Measurements from ENCODE around the gene COQ7. TPM values are rescaled to one million over a fixed set of nuclear protein-coding genes. Genes with fewer than 3 reads are reported as not detected.
A peak's percentile ranks its signal among the peaks of the same experiment; 100 is the strongest.

The COQ7 gene
- total RNA-seq, 4 donors from 2014 or later: 18.1 to 40.4 (median 27.1) TPM

- 86 to 90% methylated on average over 12 to 15 of the region's 15 CpGs for WGBS, 2 donors (ENCODE audit: low coverage in 1 of 2)
- Histone ChIP-seq H3K9me3 (no peaks in the 10 kb centered on the region), H3K4me1 (peaks cover 0 to 6% (median 0%) of the 10 kb centered on the region in 4 donors), H3K36me3 (no peaks in the 10 kb centered on the region), H3K27ac (no peak overlapping the region), H3K27me3 (no peaks in the 10 kb centered on the region), H3K4me3 (no peak overlapping the region)
- no peak for DNase-seq
- in situ Hi-C loops (cut with MboI; ENCODE audit: low pct_ligation_motif_present in 1 of 4, low pct_unique_long_range_greater_than_20kb in 1 of 4, low sequenced_read_pairs in 3 of 4): loop anchor here (5.0 to 25.0 kb wide), 4 partner anchors 78 to 418 kb away; partner anchors contain the start of genes CCP110 (in 2 of the 4) and GDE1 (in 2 of the 4)
- intact Hi-C loops (cut with DNase I; ENCODE audit: low total_unique reads): no loop called here
- TF ChIP-seq POLR2AphosphoS5 (IDR thresholded peaks at IDR 0.05): no peak
- TF ChIP-seq EP300 (IDR thresholded peaks at IDR 0.05; ENCODE audit: low read depth): no peak
- TF ChIP-seq POLR2A (IDR thresholded peaks at IDR 0.05): no peak
Measured at GRCh38 chr16:19093631-19094541, 26.5 kb downstream of the COQ7 start.

GRCh38 chr16:19094542-19095365, 27.3 kb downstream of the COQ7 start:
- H3K4me3 ChIP-seq: no peak overlapping the region
- H3K27ac ChIP-seq: no peak overlapping the region
- peaks cover 0 to 6% (median 0%) of the 10 kb centered on the region in 4 donors for H3K4me1 ChIP-seq
- no peaks in the 10 kb centered on the region for H3K9me3 ChIP-seq
- intact Hi-C loops (cut with DNase I; ENCODE audit: low total_unique reads): no loop called here
- WGBS, 2 donors (ENCODE audit: low coverage in 1 of 2): 58 to 70% methylated on average over 10 to 11 of the region's 11 CpGs
- H3K36me3 ChIP-seq: no peaks in the 10 kb centered on the region
- no peaks in the 10 kb centered on the region for H3K27me3 ChIP-seq
- DNase-seq: peak; percentile 50
- in situ Hi-C loops (cut with MboI; ENCODE audit: low pct_ligation_motif_present in 1 of 4, low pct_unique_long_range_greater_than_20kb in 1 of 4, low sequenced_read_pairs in 3 of 4): loop anchor here (5.0 to 25.0 kb wide), 4 partner anchors 78 to 418 kb away; partner anchors contain the start of genes CCP110 (in 2 of the 4) and GDE1 (in 2 of the 4)
- no peak for TF ChIP-seq POLR2A (IDR thresholded peaks at IDR 0.05)
- no peak for TF ChIP-seq POLR2AphosphoS5 (IDR thresholded peaks at IDR 0.05)
- TF ChIP-seq EP300 (IDR thresholded peaks at IDR 0.05; ENCODE audit: low read depth): no peak
- no peak for TF ChIP-seq CTCF (IDR thresholded peaks at IDR 0.05)

GRCh38 chr16:19095654-19096053, 28.2 kb downstream of the COQ7 start:
- H3K9me3 ChIP-seq: no peaks in the 10 kb centered on the region
- H3K4me3 ChIP-seq: no peak overlapping the region
- in situ Hi-C loops (cut with MboI; ENCODE audit: low pct_ligation_motif_present in 1 of 4, low pct_unique_long_range_greater_than_20kb in 1 of 4, low sequenced_read_pairs in 3 of 4) (loop anchor here (10.0 to 25.0 kb wide), 3 partner anchors 392 to 417 kb away; partner anchors contain the start of genes CCP110 (in 2 of the 4) and GDE1 (in 2 of the 4)), intact Hi-C loops (cut with DNase I; ENCODE audit: low total_unique reads) (no loop called here)
- H3K4me1 ChIP-seq: peaks cover 0 to 6% (median 0%) of the 10 kb centered on the region in 4 donors
- H3K27me3 ChIP-seq: no peaks in the 10 kb centered on the region
- 78 to 89% methylated on average over 3 to 5 of the region's 5 CpGs for WGBS, 2 donors (ENCODE audit: low coverage in 1 of 2)
- no peak overlapping the region for H3K27ac ChIP-seq
- no peak for DNase-seq
- no peak for TF ChIP-seq POLR2AphosphoS5 (IDR thresholded peaks at IDR 0.05)
- TF ChIP-seq CTCF (IDR thresholded peaks at IDR 0.05): no peak
- no peak for TF ChIP-seq POLR2A (IDR thresholded peaks at IDR 0.05)
- no peak for TF ChIP-seq EP300 (IDR thresholded peaks at IDR 0.05; ENCODE audit: low read depth)
- no peaks in the 10 kb centered on the region for H3K36me3 ChIP-seq

GRCh38 chr16:19098173-19098572, 30.8 kb downstream of the COQ7 start:
- 80% methylated on average over 1 of the region's 1 CpG; no CpG with 5 or more reads in 1 of the 2 donors for WGBS, 2 donors (ENCODE audit: low coverage in 1 of 2)
- H3K36me3 ChIP-seq: no peaks in the 10 kb centered on the region
- no peak for DNase-seq
- intact Hi-C loops (cut with DNase I; ENCODE audit: low total_unique reads) (no loop called here), in situ Hi-C loops (cut with MboI; ENCODE audit: low pct_ligation_motif_present in 1 of 4, low pct_unique_long_range_greater_than_20kb in 1 of 4, low sequenced_read_pairs in 3 of 4) (loop anchor here (10.0 to 25.0 kb wide), 3 partner anchors 389 to 414 kb away; partner anchors contain the start of genes CCP110 (in 2 of the 4) and GDE1 (in 2 of the 4))
- no peaks in the 10 kb centered on the region for H3K9me3 ChIP-seq
- no peaks in the 10 kb centered on the region for H3K27me3 ChIP-seq
- peaks cover 0 to 6% (median 0%) of the 10 kb centered on the region in 4 donors for H3K4me1 ChIP-seq
- no peak overlapping the region for H3K4me3 ChIP-seq
- H3K27ac ChIP-seq: no peak overlapping the region
- TF ChIP-seq POLR2A (IDR thresholded peaks at IDR 0.05) (no peak), POLR2AphosphoS5 (IDR thresholded peaks at IDR 0.05) (no peak), EP300 (IDR thresholded peaks at IDR 0.05; ENCODE audit: low read depth) (no peak), CTCF (IDR thresholded peaks at IDR 0.05) (no peak)

All from transverse colon (tissue), 4 donors.